HepG2 (cell line): ENCODE results near the gene KRTAP12-2.

ENCODE experiments used
- HNF4G ChIP-seq, 2 experiments: sonication (generic) in 1 of 2; formaldehyde crosslinking in 1 of 2; IDR thresholded peaks; 2 replicates each; pipeline versions ENCODE4 v1.4.0 to v1.6.1; 2011 to 2020; ENCODE audit warnings: borderline replicate concordance in 2 of 2, low read depth in 2 of 2, mild to moderate bottlenecking in 2 of 2, low read length in 1 of 2, missing genetic modification reagents in 1 of 2, moderate library complexity in 1 of 2
- KLF15 ChIP-seq: sonication (generic); formaldehyde crosslinking; IDR thresholded peaks from 2 replicates; pipeline ENCODE4 v1.8.1; 2023; ENCODE audit warnings: borderline replicate concordance, mild to moderate bottlenecking, inconsistent platforms, missing genetic modification reagents, mixed read lengths
- MXD4 ChIP-seq: IDR thresholded peaks from 2 replicates; pipeline ENCODE4 v1.6.1; 2016; ENCODE audit warnings: mild to moderate bottlenecking, missing biosample characterization, missing genetic modification reagents
- POLR2A ChIP-seq, 2 experiments: IDR thresholded peaks; 2 replicates each; pipeline ENCODE4 v1.6.1; 2011; ENCODE audit warnings: low read depth in 2 of 2, low read length in 2 of 2, mild to moderate bottlenecking in 1 of 2, moderate library complexity in 1 of 2; ENCODE audit not compliant: insufficient read depth in 1 of 2
- SIX1 ChIP-seq: sonication (generic); formaldehyde crosslinking; IDR thresholded peaks from 2 replicates; pipeline ENCODE4 v1.4.0; 2020; ENCODE audit warnings: missing genetic modification reagents, borderline replicate concordance
- TOE1 ChIP-seq: sonication (generic); formaldehyde crosslinking; IDR thresholded peaks from 2 replicates; pipeline ENCODE4 v1.4.0; 2020; ENCODE audit warnings: mild to moderate bottlenecking, missing genetic modification reagents
- YEATS2 ChIP-seq: sonication (generic); formaldehyde crosslinking; IDR thresholded peaks from 2 replicates; pipeline ENCODE4 v1.4.0; 2020; ENCODE audit warnings: missing genetic modification reagents, borderline replicate concordance
- ZNF274 ChIP-seq: sonication (generic); formaldehyde crosslinking; IDR thresholded peaks from 2 replicates; pipeline ENCODE4 v1.5.1; 2020; ENCODE audit warnings: mild to moderate bottlenecking, missing genetic modification reagents
- ZNF776 ChIP-seq: sonication (generic); formaldehyde crosslinking; IDR thresholded peaks from 2 replicates; pipeline ENCODE4 v1.4.0; 2020; ENCODE audit warnings: mild to moderate bottlenecking, missing genetic modification reagents
- TF ChIP-seq, protein P1 (sequence below): IDR thresholded peaks from 2 replicates; pipeline ENCODE4 v1.6.1; 2016; ENCODE audit warnings: missing compliant biosample characterization, missing genetic modification reagents, borderline replicate concordance
- TF ChIP-seq, protein P2 (sequence below): sonication (generic); formaldehyde crosslinking; IDR thresholded peaks from 2 replicates; pipeline ENCODE4 v1.5.0; 2020; ENCODE audit warnings: mild to moderate bottlenecking, missing genetic modification reagents, moderate library complexity
- TF ChIP-seq, protein P3 (sequence below), 2 experiments: sonication (generic) in 1 of 2; formaldehyde crosslinking in 1 of 2; IDR thresholded peaks; 2 replicates each; pipeline versions ENCODE4 v1.5.1 to v1.6.1; 2011 to 2020; ENCODE audit warnings: borderline replicate concordance in 1 of 2, low read depth in 1 of 2, low read length in 1 of 2, mild to moderate bottlenecking in 1 of 2, missing genetic modification reagents in 1 of 2, moderate library complexity in 1 of 2
- TF ChIP-seq, protein P4 (sequence below): sonication (generic); formaldehyde crosslinking; IDR thresholded peaks from 2 replicates; pipeline ENCODE4 v1.4.0; 2020; ENCODE audit warnings: missing genetic modification reagents

DNA sequence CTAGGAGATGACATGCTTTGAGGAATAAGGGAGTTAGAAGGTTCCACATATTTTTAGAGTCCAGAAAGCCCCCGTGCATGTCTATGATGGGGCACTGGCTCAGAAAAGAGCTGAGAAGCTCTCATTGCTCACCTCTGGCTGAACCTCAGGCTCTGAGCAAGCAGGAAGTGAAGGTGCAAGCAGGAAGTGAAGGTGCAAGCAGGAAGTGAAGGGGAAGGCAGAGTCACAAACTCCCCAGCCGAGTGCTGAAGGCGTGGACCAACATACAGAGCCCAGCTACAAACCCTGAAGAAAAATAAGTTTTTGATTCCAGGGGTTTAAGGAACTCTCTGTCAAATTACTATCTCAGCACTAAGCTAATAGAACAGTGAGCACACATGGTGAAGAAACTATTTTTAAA lies 47.8 kb downstream of the KRTAP12-2 start:
- no peak for TF ChIP-seq YEATS2 (CRISPR knock-in tag)
- TF ChIP-seq, protein P1, sequence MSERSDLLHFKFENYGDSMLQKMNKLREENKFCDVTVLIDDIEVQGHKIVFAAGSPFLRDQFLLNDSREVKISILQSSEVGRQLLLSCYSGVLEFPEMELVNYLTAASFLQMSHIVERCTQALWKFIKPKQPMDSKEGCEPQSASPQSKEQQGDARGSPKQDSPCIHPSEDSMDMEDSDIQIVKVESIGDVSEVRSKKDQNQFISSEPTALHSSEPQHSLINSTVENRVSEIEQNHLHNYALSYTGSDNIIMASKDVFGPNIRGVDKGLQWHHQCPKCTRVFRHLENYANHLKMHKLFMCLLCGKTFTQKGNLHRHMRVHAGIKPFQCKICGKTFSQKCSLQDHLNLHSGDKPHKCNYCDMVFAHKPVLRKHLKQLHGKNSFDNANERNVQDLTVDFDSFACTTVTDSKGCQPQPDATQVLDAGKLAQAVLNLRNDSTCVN: no peak
- TF ChIP-seq KLF15 (CRISPR knock-in tag): no peak
- TF ChIP-seq ZNF274 (CRISPR knock-in tag): no peak
- TF ChIP-seq, protein P2, sequence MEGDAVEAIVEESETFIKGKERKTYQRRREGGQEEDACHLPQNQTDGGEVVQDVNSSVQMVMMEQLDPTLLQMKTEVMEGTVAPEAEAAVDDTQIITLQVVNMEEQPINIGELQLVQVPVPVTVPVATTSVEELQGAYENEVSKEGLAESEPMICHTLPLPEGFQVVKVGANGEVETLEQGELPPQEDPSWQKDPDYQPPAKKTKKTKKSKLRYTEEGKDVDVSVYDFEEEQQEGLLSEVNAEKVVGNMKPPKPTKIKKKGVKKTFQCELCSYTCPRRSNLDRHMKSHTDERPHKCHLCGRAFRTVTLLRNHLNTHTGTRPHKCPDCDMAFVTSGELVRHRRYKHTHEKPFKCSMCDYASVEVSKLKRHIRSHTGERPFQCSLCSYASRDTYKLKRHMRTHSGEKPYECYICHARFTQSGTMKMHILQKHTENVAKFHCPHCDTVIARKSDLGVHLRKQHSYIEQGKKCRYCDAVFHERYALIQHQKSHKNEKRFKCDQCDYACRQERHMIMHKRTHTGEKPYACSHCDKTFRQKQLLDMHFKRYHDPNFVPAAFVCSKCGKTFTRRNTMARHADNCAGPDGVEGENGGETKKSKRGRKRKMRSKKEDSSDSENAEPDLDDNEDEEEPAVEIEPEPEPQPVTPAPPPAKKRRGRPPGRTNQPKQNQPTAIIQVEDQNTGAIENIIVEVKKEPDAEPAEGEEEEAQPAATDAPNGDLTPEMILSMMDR (CRISPR knock-in tag): no peak
- TF ChIP-seq POLR2A (IDR thresholded peaks at IDR 0.05; ENCODE audit: insufficient read depth in 1 of 2, low read depth in 2 of 2, low read length in 2 of 2): no peak
- TF ChIP-seq TOE1 (CRISPR knock-in tag): no peak
- TF ChIP-seq, protein P3, sequence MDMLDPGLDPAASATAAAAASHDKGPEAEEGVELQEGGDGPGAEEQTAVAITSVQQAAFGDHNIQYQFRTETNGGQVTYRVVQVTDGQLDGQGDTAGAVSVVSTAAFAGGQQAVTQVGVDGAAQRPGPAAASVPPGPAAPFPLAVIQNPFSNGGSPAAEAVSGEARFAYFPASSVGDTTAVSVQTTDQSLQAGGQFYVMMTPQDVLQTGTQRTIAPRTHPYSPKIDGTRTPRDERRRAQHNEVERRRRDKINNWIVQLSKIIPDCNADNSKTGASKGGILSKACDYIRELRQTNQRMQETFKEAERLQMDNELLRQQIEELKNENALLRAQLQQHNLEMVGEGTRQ (IDR thresholded peaks at IDR 0.05; ENCODE audit: low read depth, low read length): no peak
- TF ChIP-seq, protein P3 (CRISPR knock-in tag; IDR thresholded peaks at IDR 0.05; ENCODE audit: borderline replicate concordance): no peak
- no peak for TF ChIP-seq ZNF776 (CRISPR knock-in tag)
- no peak for TF ChIP-seq SIX1 (CRISPR knock-in tag)
- TF ChIP-seq, protein P4, sequence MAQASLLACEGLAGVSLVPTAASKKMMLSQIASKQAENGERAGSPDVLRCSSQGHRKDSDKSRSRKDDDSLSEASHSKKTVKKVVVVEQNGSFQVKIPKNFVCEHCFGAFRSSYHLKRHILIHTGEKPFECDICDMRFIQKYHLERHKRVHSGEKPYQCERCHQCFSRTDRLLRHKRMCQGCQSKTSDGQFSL (CRISPR knock-in tag): no peak
- no peak for TF ChIP-seq MXD4 (CRISPR knock-in tag)
- no peak for TF ChIP-seq HNF4G (IDR thresholded peaks at IDR 0.05; ENCODE audit: borderline replicate concordance, low read depth, low read length)
- no peak for TF ChIP-seq HNF4G (CRISPR knock-in tag; IDR thresholded peaks at IDR 0.05; ENCODE audit: borderline replicate concordance, low read depth)
